Measurements from ENCODE around the gene CADPS. TPM values are rescaled to one million over a fixed set of nuclear protein-coding genes. Genes with fewer than 3 reads are reported as not detected.

CADPS gene
- total and polyA plus RNA-seq, 12 donors: 1.4 to 36.6 (median 21.6) TPM

DNA sequence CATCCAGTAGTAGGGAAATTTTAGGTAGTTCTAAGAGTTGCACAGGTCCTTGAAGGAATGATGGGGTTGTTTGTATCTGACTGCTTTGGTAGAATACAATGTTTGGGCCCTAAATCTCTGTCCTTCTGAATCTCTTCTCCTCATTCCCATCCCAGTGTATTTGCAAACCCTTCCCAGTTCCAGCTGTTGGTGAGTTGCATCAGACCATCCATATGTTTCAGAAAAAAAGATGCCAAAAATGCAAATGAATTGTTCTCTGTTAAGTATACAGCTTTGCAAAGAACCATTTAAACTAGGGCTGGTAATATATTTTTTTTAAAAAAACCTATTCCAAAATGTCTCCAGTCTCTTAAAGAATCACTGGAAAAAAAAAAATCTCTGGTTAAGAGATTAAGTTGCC lies 251.0 kb downstream of the CADPS start:
- no peak for DNase-seq
- TF ChIP-seq, protein P1, sequence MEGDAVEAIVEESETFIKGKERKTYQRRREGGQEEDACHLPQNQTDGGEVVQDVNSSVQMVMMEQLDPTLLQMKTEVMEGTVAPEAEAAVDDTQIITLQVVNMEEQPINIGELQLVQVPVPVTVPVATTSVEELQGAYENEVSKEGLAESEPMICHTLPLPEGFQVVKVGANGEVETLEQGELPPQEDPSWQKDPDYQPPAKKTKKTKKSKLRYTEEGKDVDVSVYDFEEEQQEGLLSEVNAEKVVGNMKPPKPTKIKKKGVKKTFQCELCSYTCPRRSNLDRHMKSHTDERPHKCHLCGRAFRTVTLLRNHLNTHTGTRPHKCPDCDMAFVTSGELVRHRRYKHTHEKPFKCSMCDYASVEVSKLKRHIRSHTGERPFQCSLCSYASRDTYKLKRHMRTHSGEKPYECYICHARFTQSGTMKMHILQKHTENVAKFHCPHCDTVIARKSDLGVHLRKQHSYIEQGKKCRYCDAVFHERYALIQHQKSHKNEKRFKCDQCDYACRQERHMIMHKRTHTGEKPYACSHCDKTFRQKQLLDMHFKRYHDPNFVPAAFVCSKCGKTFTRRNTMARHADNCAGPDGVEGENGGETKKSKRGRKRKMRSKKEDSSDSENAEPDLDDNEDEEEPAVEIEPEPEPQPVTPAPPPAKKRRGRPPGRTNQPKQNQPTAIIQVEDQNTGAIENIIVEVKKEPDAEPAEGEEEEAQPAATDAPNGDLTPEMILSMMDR (IDR thresholded peaks at IDR 0.05): no peak

DNA sequence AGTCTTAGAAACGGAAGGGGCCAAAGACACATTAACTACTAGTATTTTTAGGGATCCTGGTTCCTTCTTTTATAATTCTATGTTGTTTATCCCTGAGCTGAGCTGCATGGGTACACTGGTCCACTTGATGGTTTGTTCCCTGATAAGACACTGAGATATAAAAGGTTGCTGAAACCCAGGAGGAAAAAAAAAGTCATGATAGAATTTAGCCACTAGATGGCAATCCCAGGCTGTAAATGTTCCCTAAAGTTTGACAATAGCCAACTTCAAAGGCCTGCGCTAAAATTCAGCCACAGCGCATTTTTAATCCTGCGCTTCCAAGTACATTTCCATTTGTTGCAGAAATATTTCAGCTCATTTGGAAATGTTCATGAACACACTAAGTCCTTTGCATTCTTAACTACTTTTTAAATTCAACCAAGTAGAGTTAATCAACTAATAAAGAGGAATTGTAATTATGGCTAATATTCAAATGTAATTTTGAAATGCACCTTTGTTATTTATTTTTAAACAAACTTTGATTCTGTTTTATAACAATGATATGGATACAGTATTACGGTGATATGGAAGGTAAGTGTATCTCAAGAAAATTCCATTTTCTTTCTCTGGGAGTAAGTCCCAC lies 252.6 kb downstream of the CADPS start:
- intact Hi-C loops (cut with DNase I): loop anchor here in 8 of 10 donors (1.0 to 10.0 kb wide), 12 partner anchors 45 to 1202 kb away; partner anchors contain the start of gene C3orf49 (in 3 of the 8)

More for the DNA sequence above, 251.0 kb downstream of the CADPS start:
- Histone ChIP-seq H3K27me3 (peaks cover 0 to 4% (median 0%) of the 10 kb centered on the region in 7 donors), H3K9me3 (no peaks in the 10 kb centered on the region), H3K4me1 (no peaks in the 10 kb centered on the region), H3K36me3 (no peaks in the 10 kb centered on the region), H3K27ac (no peak overlapping the region), H3K4me3 (no peak overlapping the region)
- intact Hi-C loops (cut with DNase I): loop anchor here in 7 of 10 donors (5.0 to 10.0 kb wide), 9 partner anchors 43 to 1201 kb away; partner anchors contain the start of gene C3orf49 (in 3 of the 7)
- ATAC-seq: no peak

DNA sequence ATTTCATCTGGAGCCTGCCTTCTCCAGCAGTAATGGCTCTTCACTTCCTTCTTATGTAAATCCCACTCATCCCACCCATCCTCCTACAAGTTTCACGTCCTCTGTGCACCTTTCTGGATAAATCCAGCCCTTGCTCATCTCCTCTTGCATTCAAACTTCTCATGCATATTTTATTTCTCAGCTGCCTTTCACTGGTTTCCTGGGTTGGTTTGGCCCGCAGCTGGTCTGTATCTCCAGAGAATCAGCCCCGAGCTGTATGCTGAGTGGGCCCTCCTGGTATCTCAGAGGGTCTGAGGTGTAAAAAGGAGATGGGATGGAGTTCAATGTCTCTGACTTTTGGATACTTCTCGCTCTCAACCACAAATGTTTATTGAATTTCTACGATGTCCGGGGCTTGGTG lies 253.3 kb downstream of the CADPS start:
- peaks cover 0 to 4% (median 0%) of the 10 kb centered on the region in 7 donors for H3K27me3 ChIP-seq
- WGBS, 2 donors: 61 to 64% methylated on average over 6 of the region's 6 CpGs
- no peak for DNase-seq
- H3K27ac ChIP-seq: no peak overlapping the region
- no peaks in the 10 kb centered on the region for H3K4me1 ChIP-seq
- no peak for ATAC-seq
- intact Hi-C loops (cut with DNase I): loop anchor here in 8 of 10 donors (1.0 to 10.0 kb wide), 12 partner anchors 45 to 1203 kb away; partner anchors contain the start of gene C3orf49 (in 3 of the 8)
- no peaks in the 10 kb centered on the region for H3K36me3 ChIP-seq
- H3K4me3 ChIP-seq: no peak overlapping the region
- H3K9me3 ChIP-seq: no peaks in the 10 kb centered on the region
- TF ChIP-seq, protein P1 (IDR thresholded peaks at IDR 0.05): no peak

More for the DNA sequence above, 252.6 kb downstream of the CADPS start:
- H3K27me3 ChIP-seq: peaks cover 0 to under 1% (median 0%) of the 10 kb centered on the region in 7 donors
- TF ChIP-seq, protein P1 (IDR thresholded peaks at IDR 0.05): peak; percentile 47 to 77 (median 68)
- WGBS, 2 donors: 48 to 49% methylated on average over 5 of the region's 5 CpGs
- DNase-seq (no peak), ATAC-seq (peak in 4 of 8 donors; percentile 33 to 63 (median 42))
- no peak overlapping the region for H3K27ac ChIP-seq
- H3K4me1 ChIP-seq: no peaks in the 10 kb centered on the region
- H3K4me3 ChIP-seq: no peak overlapping the region
- no peaks in the 10 kb centered on the region for H3K36me3 ChIP-seq
- H3K9me3 ChIP-seq: no peaks in the 10 kb centered on the region

DNA sequence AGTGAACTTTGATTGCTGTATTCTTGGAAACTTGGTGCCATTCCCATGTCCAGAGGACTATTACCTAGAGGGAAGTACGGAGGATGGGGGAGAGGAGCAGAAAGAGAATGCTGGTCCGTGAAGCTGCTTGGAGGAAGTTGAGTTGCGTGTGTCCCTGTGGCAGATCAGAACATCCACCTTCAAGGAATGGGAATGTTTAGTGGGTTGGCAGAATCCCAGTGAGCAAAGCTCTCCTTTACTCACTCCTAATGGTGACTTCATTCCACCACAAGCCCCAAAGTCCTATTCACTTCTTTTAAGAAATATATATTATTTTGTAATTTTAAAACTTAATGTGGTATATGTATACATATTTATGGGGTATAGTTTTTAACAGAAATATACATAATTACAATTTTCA lies 254.0 kb downstream of the CADPS start:
- peaks cover 0 to 4% (median 0%) of the 10 kb centered on the region in 7 donors for H3K27me3 ChIP-seq
- H3K4me3 ChIP-seq: no peak overlapping the region
- TF ChIP-seq, protein P1 (IDR thresholded peaks at IDR 0.05): no peak
- no peaks in the 10 kb centered on the region for H3K9me3 ChIP-seq
- H3K36me3 ChIP-seq: no peaks in the 10 kb centered on the region
- no peak overlapping the region for H3K27ac ChIP-seq
- no peaks in the 10 kb centered on the region for H3K4me1 ChIP-seq
- WGBS, 2 donors: 69 to 81% methylated on average over 3 of the region's 3 CpGs
- intact Hi-C loops (cut with DNase I): loop anchor here in 8 of 10 donors (2.0 to 10.0 kb wide), 10 partner anchors 46 to 1204 kb away; partner anchors contain the start of gene C3orf49 (in 3 of the 8)
- ATAC-seq (no peak), DNase-seq (no peak)
